Measurements from ENCODE around the gene SH3RF1. TPM values are rescaled to one million over a fixed set of nuclear protein-coding genes. Genes with fewer than 3 reads are reported as not detected.
A peak's percentile ranks its signal among the peaks of the same experiment; 100 is the strongest.

SH3RF1 gene
- total and polyA plus RNA-seq, 2 of the 8 experiments (the other 6 are each of a cell fraction or from before 2014, with no cell fraction given) = 6.9 to 15.1 TPM

DNA sequence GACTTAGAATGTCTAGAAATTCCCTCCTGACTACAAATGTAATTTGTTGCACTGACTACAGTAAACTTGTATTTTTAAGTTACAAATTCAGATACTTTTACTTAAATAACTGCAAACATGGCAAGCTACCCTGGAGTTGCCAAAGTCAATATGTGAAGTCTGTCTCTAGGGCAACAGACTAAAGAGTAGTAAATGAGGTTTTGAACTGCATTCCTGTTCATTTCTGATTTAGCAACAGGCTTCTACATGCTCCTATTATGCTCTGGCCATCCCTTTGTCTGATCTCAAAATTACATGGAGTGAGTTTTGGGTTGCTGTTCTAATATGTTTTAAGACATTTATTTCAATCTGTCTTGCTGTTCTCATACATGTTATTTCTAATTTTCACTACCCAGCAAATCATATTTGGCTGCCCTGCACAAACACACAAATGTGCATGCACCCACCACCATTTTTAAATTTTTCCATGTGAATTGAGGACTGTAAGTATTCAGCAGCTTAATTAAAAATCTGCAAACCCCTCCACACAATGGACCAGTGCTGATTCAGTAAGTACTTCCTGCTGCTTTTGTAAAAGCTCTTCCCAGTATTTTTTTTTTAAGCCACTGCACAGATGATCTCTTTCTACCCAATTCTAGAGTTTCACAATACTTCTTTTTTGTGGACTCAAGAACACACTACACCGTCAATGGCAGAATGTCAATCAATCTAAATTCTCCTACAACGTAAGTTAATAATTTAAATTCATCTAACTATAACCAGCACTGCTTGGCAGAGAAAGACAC is 26.7 kb downstream of the SH3RF1 start:
- no peaks in the 10 kb centered on the region; the same call in 1 of the 2 replicates for H3K79me1 ChIP-seq (ENCODE audit: low read depth, low read length)
- no peak overlapping the region for H2AK5ac ChIP-seq (ENCODE audit: low read depth, low read length)
- H3K14ac ChIP-seq (ENCODE audit: insufficient read length) = no peak overlapping the region
- no peak overlapping the region for H3K56ac ChIP-seq (replicated peaks; ENCODE audit: insufficient read length, low read depth, low read length)
- no peak overlapping the region for H4K8ac ChIP-seq (ENCODE audit: extremely low read depth, insufficient read depth, low read length)
- H2BK120ac ChIP-seq (replicated peaks; ENCODE audit: low read depth, low read length) = no peak overlapping the region
- WGBS, 2 experiments (ENCODE audit: extremely low coverage in 1 of 2, insufficient coverage in 1 of 2, insufficient read length in 1 of 2, insufficient replicate concordance in 2 of 2, low coverage in 1 of 2, low lambda C conversion rate in 2 of 2, missing lambda C conversion rate in 1 of 2) = 46% methylated on average over 2 of the region's 2 CpGs; no CpG with 5 or more reads in 1 of the 2 experiments
- ChIA-PET CTCF (ENCODE audit: partially characterized antibody) (interaction anchor here (0.6 kb wide), 1 partner anchor 107 kb away, joined by 3 read pairs; no protein-coding TSS in a partner anchor), POLR2A (ENCODE audit: partially characterized antibody) (interaction anchor here (1.9 kb wide), 1 partner anchor 26 kb away, joined by 6 read pairs; no protein-coding TSS in a partner anchor)
- H3K27ac ChIP-seq (ENCODE audit: low read depth, low read length) = no peak overlapping the region; the same call in 1 of the 2 replicates
- FAIRE-seq (no peak), DNase-seq (ENCODE audit: low read depth in 1 of 2, low spot score in 2 of 2) (no peak)
- H2BK20ac ChIP-seq (ENCODE audit: low read length) = no peak overlapping the region
- no peak overlapping the region for H3K4me3 ChIP-seq (ENCODE audit: extremely low read depth in 1 of 4, insufficient read depth in 2 of 4, low read depth in 3 of 4, low read length in 4 of 4)
- no peak overlapping the region for H4K5ac ChIP-seq (ENCODE audit: insufficient read length, low read depth, low read length)
- no peak overlapping the region for H4K91ac ChIP-seq (replicated peaks; ENCODE audit: insufficient read length, low read length)
- H3K79me2 ChIP-seq (ENCODE audit: control insufficient read depth in 1 of 2, insufficient read depth in 2 of 2, low read length in 2 of 2) = peaks cover 6 to 56% of the 10 kb centered on the region in 2 experiments; a peak in 3 of 4 replicates
- H3K18ac ChIP-seq (ENCODE audit: extremely low read depth, low read length) = no peak overlapping the region
- H2BK15ac ChIP-seq (ENCODE audit: low read length) = no peak overlapping the region
- H3K23ac ChIP-seq (ENCODE audit: insufficient read length) = no peak overlapping the region
- H3K4me2 ChIP-seq (ENCODE audit: insufficient read depth in 1 of 2, low read depth in 2 of 2, low read length in 2 of 2) = peak overlapping the region; percentile 12; a peak in 1 of 4 replicates
- no peaks in the 10 kb centered on the region for H3K27me3 ChIP-seq (replicated peaks in 1 of 4; ENCODE audit: control insufficient read depth in 3 of 4, extremely low read depth in 1 of 4, insufficient read depth in 3 of 4, low read length in 3 of 4)
- no peak overlapping the region for H3K4ac ChIP-seq (replicated peaks; ENCODE audit: insufficient read length, low read depth, low read length)
- H2AFZ ChIP-seq (ENCODE audit: low read length) = no peak overlapping the region
- H3K23me2 ChIP-seq (ENCODE audit: low read depth, low read length) = no peaks in the 10 kb centered on the region
- TF ChIP-seq SAP30 (IDR thresholded peaks at IDR 0.05; ENCODE audit: insufficient read depth, insufficient replicate concordance, low read length) (no peak), KDM4A (IDR thresholded peaks at IDR 0.05; ENCODE audit: low read depth, low read length, severe bottlenecking) (no peak), KDM1A (IDR thresholded peaks at IDR 0.05; ENCODE audit: borderline replicate concordance, low read length) (no peak), CEBPB (IDR thresholded peaks at IDR 0.05; ENCODE audit: low read depth, low read length) (no peak), POLR2AphosphoS5 (IDR thresholded peaks at IDR 0.05; ENCODE audit: low read depth, low read length) (no peak)
- H3K36me3 ChIP-seq (ENCODE audit: control insufficient read depth in 2 of 4, insufficient read depth in 4 of 4, low read length in 3 of 4) = no peaks in the 10 kb centered on the region
- H2BK12ac ChIP-seq (ENCODE audit: low read depth, low read length) = no peak overlapping the region
- H3K9ac ChIP-seq (replicated peaks in 1 of 4; ENCODE audit: extremely low read depth in 1 of 4, low read depth in 3 of 4, low read length in 3 of 4) = no peak overlapping the region
- peaks cover 0 to 5% (median 4%) of the 10 kb centered on the region in 4 experiments; a peak in 3 of 7 replicates for H3K4me1 ChIP-seq (replicated peaks in 1 of 4; ENCODE audit: control insufficient read depth in 3 of 4, insufficient read depth in 4 of 4, low read length in 3 of 4)
- no peak overlapping the region for H2BK5ac ChIP-seq (ENCODE audit: low read depth, low read length)
- H4K20me1 ChIP-seq (replicated peaks in 1 of 2; ENCODE audit: control insufficient read depth in 1 of 2, insufficient read depth in 2 of 2, low read length in 2 of 2) = peaks cover 0 to 3% of the 10 kb centered on the region in 2 experiments
- H3K9me3 ChIP-seq (ENCODE audit: insufficient read depth in 2 of 2, low read depth in 1 of 2, low read length in 1 of 2) = no peaks in the 10 kb centered on the region
